Measurements from ENCODE around the gene NACC1.

- no peak for TF ChIP-seq NCOR1 (IDR thresholded peaks at IDR 0.05; ENCODE audit: borderline replicate concordance, low read length)
- no peak for TF ChIP-seq RAD51 (IDR thresholded peaks at IDR 0.05; ENCODE audit: borderline replicate concordance)
- no peak for TF ChIP-seq CEBPB (IDR thresholded peaks at IDR 0.05; ENCODE audit: borderline replicate concordance, low read depth, low read length)
- no peak for TF ChIP-seq CTCF (CRISPR knock-in tag; IDR thresholded peaks at IDR 0.05)
- TF ChIP-seq ZFYVE20 (CRISPR knock-in tag; IDR thresholded peaks at IDR 0.05; ENCODE audit: borderline replicate concordance, low read depth) = no peak
- no peak for TF ChIP-seq JUNB (CRISPR knock-in tag; IDR thresholded peaks at IDR 0.05; ENCODE audit: borderline replicate concordance)
- no peak for TF ChIP-seq NFE2 (CRISPR knock-in tag; IDR thresholded peaks at IDR 0.05)
- peak; percentile 55 for TF ChIP-seq AGO2 (optimal IDR thresholded peaks at IDR 0.05; ENCODE audit: low read depth, low read length)
- no peak for TF ChIP-seq SOX5 (CRISPR knock-in tag; IDR thresholded peaks at IDR 0.05; ENCODE audit: borderline replicate concordance)
- TF ChIP-seq PITX1 (CRISPR knock-in tag; IDR thresholded peaks at IDR 0.05) = no peak
- no peak for TF ChIP-seq ZNF143 (CRISPR knock-in tag; IDR thresholded peaks at IDR 0.05)
These were observed 19.3 kb downstream of the NACC1 start for GRCh38 chr19:13137290-13137794.

Measured in HepG2 (cell line).